ENCODE data around the gene MOB3A. TPM values are rescaled to one million over a fixed set of nuclear protein-coding genes. Genes with fewer than 3 reads are reported as not detected.

MOB3A gene
- total and polyA plus RNA-seq, 2 of the 13 experiments (the other 11 are each of a cell fraction or from before 2014, with no cell fraction given), result 3.5 to 17.8 TPM

GRCh38 chr19:2096034-2096479 lies at the start of gene MOB3A (continued):
- TF ChIP-seq SP140L (CRISPR knock-in tag; IDR thresholded peaks at IDR 0.05; ENCODE audit: borderline replicate concordance), result no peak; the same call in 1 of the 2 replicates
- TF ChIP-seq ZNF556 (CRISPR knock-in tag; IDR thresholded peaks at IDR 0.05; ENCODE audit: borderline replicate concordance), result no peak; the same call in 1 of the 2 replicates
- TF ChIP-seq ZNF574 (CRISPR knock-in tag; IDR thresholded peaks at IDR 0.05), result peak; percentile 92
- peak; percentile 92 for TF ChIP-seq PHF21A (CRISPR knock-in tag; IDR thresholded peaks at IDR 0.05)
- TF ChIP-seq, protein P1, sequence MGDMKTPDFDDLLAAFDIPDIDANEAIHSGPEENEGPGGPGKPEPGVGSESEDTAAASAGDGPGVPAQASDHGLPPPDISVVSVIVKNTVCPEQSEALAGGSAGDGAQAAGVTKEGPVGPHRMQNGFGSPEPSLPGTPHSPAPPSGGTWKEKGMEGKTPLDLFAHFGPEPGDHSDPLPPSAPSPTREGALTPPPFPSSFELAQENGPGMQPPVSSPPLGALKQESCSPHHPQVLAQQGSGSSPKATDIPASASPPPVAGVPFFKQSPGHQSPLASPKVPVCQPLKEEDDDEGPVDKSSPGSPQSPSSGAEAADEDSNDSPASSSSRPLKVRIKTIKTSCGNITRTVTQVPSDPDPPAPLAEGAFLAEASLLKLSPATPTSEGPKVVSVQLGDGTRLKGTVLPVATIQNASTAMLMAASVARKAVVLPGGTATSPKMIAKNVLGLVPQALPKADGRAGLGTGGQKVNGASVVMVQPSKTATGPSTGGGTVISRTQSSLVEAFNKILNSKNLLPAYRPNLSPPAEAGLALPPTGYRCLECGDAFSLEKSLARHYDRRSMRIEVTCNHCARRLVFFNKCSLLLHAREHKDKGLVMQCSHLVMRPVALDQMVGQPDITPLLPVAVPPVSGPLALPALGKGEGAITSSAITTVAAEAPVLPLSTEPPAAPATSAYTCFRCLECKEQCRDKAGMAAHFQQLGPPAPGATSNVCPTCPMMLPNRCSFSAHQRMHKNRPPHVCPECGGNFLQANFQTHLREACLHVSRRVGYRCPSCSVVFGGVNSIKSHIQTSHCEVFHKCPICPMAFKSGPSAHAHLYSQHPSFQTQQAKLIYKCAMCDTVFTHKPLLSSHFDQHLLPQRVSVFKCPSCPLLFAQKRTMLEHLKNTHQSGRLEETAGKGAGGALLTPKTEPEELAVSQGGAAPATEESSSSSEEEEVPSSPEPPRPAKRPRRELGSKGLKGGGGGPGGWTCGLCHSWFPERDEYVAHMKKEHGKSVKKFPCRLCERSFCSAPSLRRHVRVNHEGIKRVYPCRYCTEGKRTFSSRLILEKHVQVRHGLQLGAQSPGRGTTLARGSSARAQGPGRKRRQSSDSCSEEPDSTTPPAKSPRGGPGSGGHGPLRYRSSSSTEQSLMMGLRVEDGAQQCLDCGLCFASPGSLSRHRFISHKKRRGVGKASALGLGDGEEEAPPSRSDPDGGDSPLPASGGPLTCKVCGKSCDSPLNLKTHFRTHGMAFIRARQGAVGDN (CRISPR knock-in tag; IDR thresholded peaks at IDR 0.05), result peak; percentile 92
- peak; percentile 70; the same call in 1 of the 2 replicates for TF ChIP-seq ZNF589 (CRISPR knock-in tag; conservative IDR thresholded peaks at IDR 0.05)
- TF ChIP-seq, protein P2, sequence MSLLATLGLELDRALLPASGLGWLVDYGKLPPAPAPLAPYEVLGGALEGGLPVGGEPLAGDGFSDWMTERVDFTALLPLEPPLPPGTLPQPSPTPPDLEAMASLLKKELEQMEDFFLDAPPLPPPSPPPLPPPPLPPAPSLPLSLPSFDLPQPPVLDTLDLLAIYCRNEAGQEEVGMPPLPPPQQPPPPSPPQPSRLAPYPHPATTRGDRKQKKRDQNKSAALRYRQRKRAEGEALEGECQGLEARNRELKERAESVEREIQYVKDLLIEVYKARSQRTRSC (CRISPR knock-in tag; IDR thresholded peaks at IDR 0.05; ENCODE audit: low read depth), result peak; percentile 50; the same call in 1 of the 2 replicates
- no peak for TF ChIP-seq ATF7 (IDR thresholded peaks at IDR 0.05)
- 0 out of 2 replicates have a peak, but pooled peaks have one; percentile 64 for TF ChIP-seq ATF7 (CRISPR knock-in tag; IDR thresholded peaks at IDR 0.05)
- TF ChIP-seq ZBTB10 (CRISPR knock-in tag; IDR thresholded peaks at IDR 0.05; ENCODE audit: borderline replicate concordance), result no peak
- TF ChIP-seq NCOA2 (CRISPR knock-in tag; IDR thresholded peaks at IDR 0.05), result peak; percentile 21; the same call in 1 of the 2 replicates
- peak; percentile 88 for TF ChIP-seq NR0B2 (CRISPR knock-in tag; IDR thresholded peaks at IDR 0.05)
- TF ChIP-seq, protein P3, sequence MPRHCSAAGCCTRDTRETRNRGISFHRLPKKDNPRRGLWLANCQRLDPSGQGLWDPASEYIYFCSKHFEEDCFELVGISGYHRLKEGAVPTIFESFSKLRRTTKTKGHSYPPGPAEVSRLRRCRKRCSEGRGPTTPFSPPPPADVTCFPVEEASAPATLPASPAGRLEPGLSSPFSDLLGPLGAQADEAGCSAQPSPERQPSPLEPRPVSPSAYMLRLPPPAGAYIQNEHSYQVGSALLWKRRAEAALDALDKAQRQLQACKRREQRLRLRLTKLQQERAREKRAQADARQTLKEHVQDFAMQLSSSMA (CRISPR knock-in tag; IDR thresholded peaks at IDR 0.05), result 0 out of 2 replicates have a peak, but pooled peaks have one; percentile 30

Measured in HepG2 (cell line).